Hepatocyte (in vitro differentiated cells): ENCODE results near the gene TNFRSF4. TPM values are rescaled to one million over a fixed set of nuclear protein-coding genes. Genes with fewer than 3 reads are reported as not detected.

Experiments
- DNase-seq: peaks from one replicate; pipeline ENCODE4 v3.0.0-alpha.2; 2016; ENCODE audit warnings: low spot score
- H2AFZ ChIP-seq: fragments of 200-600 bp; sonication (generic); 2 replicates; pipeline ENCODE4 v1.6.0; 2016; ENCODE audit warnings: antibody characterized with exemption, mild to moderate bottlenecking
- H3K27ac ChIP-seq: fragments of 200-600 bp; sonication (generic); 2 replicates; pipeline ENCODE4 v1.5.1; 2016; ENCODE audit warnings: mild to moderate bottlenecking
- H3K27me3 ChIP-seq: fragments of 200-600 bp; sonication (generic); 2 replicates; pipeline ENCODE4 v1.6.1; 2016
- H3K36me3 ChIP-seq: fragments of 200-600 bp; sonication (generic); replicated peaks from 2 replicates; pipeline ENCODE4 v1.5.1; 2016; ENCODE audit warnings: low read depth; ENCODE audit not compliant: insufficient read depth
- H3K4me1 ChIP-seq: fragments of 200-600 bp; sonication (generic); 2 replicates; pipeline ENCODE4 v1.5.1; 2016; ENCODE audit warnings: mild to moderate bottlenecking, moderate library complexity; ENCODE audit not compliant: insufficient read depth
- H3K4me2 ChIP-seq: fragments of 200-600 bp; sonication (generic); 2 replicates; pipeline ENCODE4 v1.6.0; 2016
- H3K4me3 ChIP-seq: fragments of 200-600 bp; sonication (generic); 2 replicates; pipeline ENCODE4 v1.5.1; 2016; ENCODE audit warnings: mild to moderate bottlenecking
- H3K79me2 ChIP-seq: fragments of 200-600 bp; sonication (generic); 2 replicates; pipeline ENCODE4 v1.6.0; 2017; ENCODE audit warnings: mild to moderate bottlenecking
- H3K9me2 ChIP-seq: fragments of 200-600 bp; sonication (generic); replicated peaks from 2 replicates; pipeline ENCODE4 v1.6.0; 2017; ENCODE audit warnings: mild to moderate bottlenecking; ENCODE audit not compliant: insufficient read depth
- H3K9me3 ChIP-seq: fragments of 200-600 bp; sonication (generic); 2 replicates; pipeline ENCODE4 v1.5.1; 2016; ENCODE audit warnings: low read depth, mild to moderate bottlenecking
- H4K20me1 ChIP-seq: fragments of 200-600 bp; sonication (generic); 2 replicates; pipeline ENCODE4 v1.6.0; 2016; ENCODE audit warnings: mild to moderate bottlenecking; ENCODE audit not compliant: insufficient read depth, poor library complexity, severe bottlenecking
- EZH2 ChIP-seq: fragments of 200-600 bp; sonication (generic); IDR thresholded peaks from 2 replicates; pipeline ENCODE4 v1.6.1; 2016; ENCODE audit warnings: antibody characterized with exemption, mild to moderate bottlenecking, borderline replicate concordance
- EZH2phosphoT487 ChIP-seq: fragments of 200-600 bp; sonication (generic); IDR thresholded peaks from one replicate; pipeline ENCODE4 v1.6.1; 2018; ENCODE audit warnings: antibody characterized with exemption, mild to moderate bottlenecking, low read depth, moderate library complexity; ENCODE audit not compliant: unreplicated experiment, severe bottlenecking
- WGBS: methylation state at CpG from one replicate; pipeline ENCODE4 v1.1.6; 2016; ENCODE audit warnings: low lambda C conversion rate; ENCODE audit errors: missing lambda C conversion rate; 5-methylcytosine and 5-hydroxymethylcytosine counted together
- polyA plus RNA-seq: library from polyadenylated mRNA; unstranded; fragments of >200 nt; fragmentation: Nextera tagmentation; extraction: Ambion mirVana; gene quantifications from 2 replicates; pipeline ENCODE4 v1.2.1, GENCODE V29; 2016
- total RNA-seq: library from RNA; depleted of rRNA; stranded (reverse); fragments of >200 nt; gene quantifications from 2 replicates; pipeline ENCODE4 v1.2.3, GENCODE V29; 2014
- TF ChIP-seq, protein P1 (sequence below): fragments of 200-600 bp; sonication (generic); IDR thresholded peaks from 2 replicates; pipeline ENCODE4 v1.5.1; 2016; ENCODE audit warnings: antibody characterized with exemption, mild to moderate bottlenecking; ENCODE audit not compliant: poor library complexity

TNFRSF4 gene
- total and polyA plus RNA-seq, 2 experiments from 2014 or later = not detected

DNA sequence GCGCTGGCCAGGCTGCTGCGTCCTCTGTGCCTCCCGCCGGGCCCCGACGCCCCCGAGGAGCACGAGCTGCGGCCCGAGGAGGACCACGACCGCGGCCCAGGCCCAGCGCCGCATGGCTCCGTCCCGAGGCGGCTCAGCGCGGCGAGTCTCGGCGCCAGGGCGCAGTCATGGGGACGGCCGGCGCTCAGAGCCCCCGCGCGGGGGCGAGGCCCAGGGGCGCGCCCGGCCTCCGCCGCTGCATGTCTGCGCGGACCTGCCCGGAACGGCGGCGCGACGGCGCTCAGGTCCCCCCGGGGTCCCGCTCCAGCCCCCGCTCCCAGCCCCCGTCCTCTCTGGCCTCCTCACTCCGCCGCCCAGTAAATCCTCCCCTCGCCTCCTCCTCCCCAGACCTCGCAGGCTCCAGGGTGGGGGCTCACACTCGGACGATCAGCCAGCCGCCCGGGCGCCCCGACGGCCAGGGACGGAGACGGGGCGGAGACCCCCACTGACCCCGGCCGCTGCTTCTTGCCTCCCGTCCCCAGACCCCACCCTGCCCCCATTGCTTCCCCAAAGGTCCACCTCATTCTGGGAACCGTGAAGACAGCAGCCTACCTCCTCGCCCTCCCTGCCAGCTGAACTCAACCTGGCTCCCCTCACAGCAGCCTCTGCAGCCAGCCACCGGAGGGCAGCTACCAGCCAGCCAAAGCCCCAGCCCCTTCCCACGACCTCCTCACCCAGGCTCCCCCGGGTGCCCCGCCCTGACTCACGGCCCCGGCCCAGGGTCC lies 32.8 kb upstream of the TNFRSF4 start, which contains the start of gene C1QTNF12:
TSS of gene C1QTNF12 (minus strand) at position 146 of the 764 bp plus-strand sequence. CDS start at position 114, 32 bp downstream.
- peaks cover 3% of the 10 kb centered on the region for H3K4me1 ChIP-seq
- no peak for DNase-seq
- H3K4me3 ChIP-seq = no peak within 1 kb of the TSS
- no peaks in the 10 kb centered on the region for H3K9me2 ChIP-seq
- no peak within 1 kb of the TSS for H3K27ac ChIP-seq
- no peak within 1 kb of the TSS for H2AFZ ChIP-seq
- H3K9me3 ChIP-seq = no peaks in the 10 kb centered on the region
- no peaks in the 10 kb centered on the region for H3K79me2 ChIP-seq
- WGBS = 6% methylated on average over 21 of the region's 74 CpGs
- H3K4me2 ChIP-seq = peak within 1 kb of the TSS; percentile 70
- peaks cover 24% of the 10 kb centered on the region for H3K27me3 ChIP-seq
- H4K20me1 ChIP-seq = no peaks in the 10 kb centered on the region
- no peak for TF ChIP-seq EZH2
- TF ChIP-seq, protein P1, sequence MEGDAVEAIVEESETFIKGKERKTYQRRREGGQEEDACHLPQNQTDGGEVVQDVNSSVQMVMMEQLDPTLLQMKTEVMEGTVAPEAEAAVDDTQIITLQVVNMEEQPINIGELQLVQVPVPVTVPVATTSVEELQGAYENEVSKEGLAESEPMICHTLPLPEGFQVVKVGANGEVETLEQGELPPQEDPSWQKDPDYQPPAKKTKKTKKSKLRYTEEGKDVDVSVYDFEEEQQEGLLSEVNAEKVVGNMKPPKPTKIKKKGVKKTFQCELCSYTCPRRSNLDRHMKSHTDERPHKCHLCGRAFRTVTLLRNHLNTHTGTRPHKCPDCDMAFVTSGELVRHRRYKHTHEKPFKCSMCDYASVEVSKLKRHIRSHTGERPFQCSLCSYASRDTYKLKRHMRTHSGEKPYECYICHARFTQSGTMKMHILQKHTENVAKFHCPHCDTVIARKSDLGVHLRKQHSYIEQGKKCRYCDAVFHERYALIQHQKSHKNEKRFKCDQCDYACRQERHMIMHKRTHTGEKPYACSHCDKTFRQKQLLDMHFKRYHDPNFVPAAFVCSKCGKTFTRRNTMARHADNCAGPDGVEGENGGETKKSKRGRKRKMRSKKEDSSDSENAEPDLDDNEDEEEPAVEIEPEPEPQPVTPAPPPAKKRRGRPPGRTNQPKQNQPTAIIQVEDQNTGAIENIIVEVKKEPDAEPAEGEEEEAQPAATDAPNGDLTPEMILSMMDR = no peak
- no peak for TF ChIP-seq EZH2phosphoT487
- no peaks in the 10 kb centered on the region for H3K36me3 ChIP-seq

DNA sequence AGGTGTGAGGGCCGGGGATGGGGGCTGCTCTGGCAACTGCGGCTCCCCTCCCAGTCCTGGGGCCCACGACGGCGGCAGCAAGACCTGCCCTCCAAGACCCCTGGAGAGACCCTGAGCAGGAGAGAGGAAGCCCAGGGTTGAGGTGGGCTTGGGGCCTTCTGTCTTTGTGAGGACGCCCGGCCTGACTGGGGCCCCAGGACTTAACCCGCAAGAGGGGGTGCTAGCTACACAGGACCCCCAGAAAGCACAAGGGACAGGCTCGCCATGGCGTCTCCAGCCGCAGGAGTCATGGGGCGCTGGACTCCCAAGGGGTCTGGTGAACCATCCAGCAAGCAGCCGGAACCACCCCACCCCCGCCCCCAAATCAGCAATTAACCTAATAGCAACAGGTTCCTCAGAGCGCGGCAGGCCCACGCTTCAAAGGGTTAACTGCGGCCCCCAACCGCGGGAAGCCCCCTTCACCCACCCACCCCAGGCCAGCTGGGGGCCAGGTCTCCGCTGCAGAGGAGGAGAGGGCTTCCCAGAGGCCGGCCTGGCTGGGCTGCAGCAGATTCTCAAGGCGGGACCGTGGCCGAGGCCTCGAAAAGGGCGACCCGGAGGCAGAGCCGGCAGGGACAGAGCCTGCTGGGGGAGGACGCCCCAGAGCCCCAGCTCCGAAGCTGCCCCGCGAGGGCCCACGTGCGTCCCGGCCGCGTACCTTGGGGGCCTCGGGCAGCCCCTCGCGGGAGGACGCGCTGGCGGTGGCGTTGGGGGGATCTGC lies 32.0 kb upstream of the TNFRSF4 start:
- peaks cover 3% of the 10 kb centered on the region for H3K4me1 ChIP-seq
- TF ChIP-seq EZH2 = peak; percentile 6
- TF ChIP-seq EZH2phosphoT487 = no peak
- H3K36me3 ChIP-seq = no peaks in the 10 kb centered on the region
- no peak for DNase-seq
- H3K9me2 ChIP-seq = no peaks in the 10 kb centered on the region
- no peaks in the 10 kb centered on the region for H3K79me2 ChIP-seq
- H2AFZ ChIP-seq = no peak overlapping the region
- WGBS = 46% methylated on average over 42 of the region's 45 CpGs
- H3K27me3 ChIP-seq = peaks cover 24% of the 10 kb centered on the region
- peak overlapping the region; percentile 70 for H3K4me2 ChIP-seq
- H3K9me3 ChIP-seq = no peaks in the 10 kb centered on the region
- no peak overlapping the region for H3K27ac ChIP-seq
- H4K20me1 ChIP-seq = no peaks in the 10 kb centered on the region
- H3K4me3 ChIP-seq = no peak overlapping the region

DNA sequence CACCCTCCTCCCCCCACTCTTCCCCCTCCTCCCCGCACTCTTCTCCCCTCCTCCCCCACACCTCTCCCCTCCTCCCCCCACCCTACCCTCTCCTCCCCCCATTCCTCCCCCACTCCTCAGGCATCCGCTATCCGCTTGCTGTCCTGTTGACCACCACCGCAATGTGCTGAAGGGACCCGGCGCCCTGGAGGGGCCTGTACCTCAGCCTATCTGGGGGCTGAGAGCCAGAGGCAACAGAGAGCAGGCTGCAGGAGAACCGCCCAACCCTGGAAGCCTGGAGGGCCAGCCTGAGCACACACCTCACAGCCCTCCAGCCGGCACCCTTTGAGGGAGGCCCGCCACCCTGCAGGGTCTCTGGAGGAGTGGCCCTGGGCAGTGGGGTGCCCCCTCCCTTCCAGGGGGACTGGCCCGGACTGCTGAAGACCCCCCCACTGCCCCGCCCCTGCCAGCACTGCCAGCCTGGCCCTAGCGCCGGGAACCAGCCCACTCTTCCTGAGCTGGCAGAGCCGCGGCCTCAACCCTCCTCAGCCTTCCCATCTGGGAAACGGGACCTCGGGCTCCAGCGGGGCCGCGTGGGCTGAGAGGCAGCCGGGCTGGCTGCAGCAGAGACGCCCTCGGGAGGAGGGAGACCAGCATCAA lies 31.3 kb upstream of the TNFRSF4 start:
- H3K27me3 ChIP-seq = peaks cover 24% of the 10 kb centered on the region
- DNase-seq = no peak
- no peaks in the 10 kb centered on the region for H3K9me2 ChIP-seq
- H3K4me1 ChIP-seq = peaks cover 3% of the 10 kb centered on the region
- no peak overlapping the region for H3K27ac ChIP-seq
- no peak overlapping the region for H3K4me2 ChIP-seq
- H2AFZ ChIP-seq = no peak overlapping the region
- no peaks in the 10 kb centered on the region for H3K9me3 ChIP-seq
- H3K4me3 ChIP-seq = no peak overlapping the region
- 90% methylated on average over 14 of the region's 23 CpGs for WGBS
- TF ChIP-seq, protein P1 = no peak
- no peak for TF ChIP-seq EZH2
- no peak for TF ChIP-seq EZH2phosphoT487
- no peaks in the 10 kb centered on the region for H3K36me3 ChIP-seq
- no peaks in the 10 kb centered on the region for H4K20me1 ChIP-seq
- H3K79me2 ChIP-seq = no peaks in the 10 kb centered on the region
